Type B pancreatic cell (in vitro differentiated cells): ENCODE measurements around the gene ANKRD13D. TPM values are rescaled to one million over a fixed set of nuclear protein-coding genes. Genes with fewer than 3 reads are reported as not detected.
"Not testable (repeated sequence)": the region's sequence is repeated elsewhere in the genome, so short reads cannot be mapped to it uniquely, and the experiment has no call there.

Experiments
- DNase-seq: peaks from one replicate; pipeline ENCODE4 v3.0.0; 2021; ENCODE audit warnings: mixed read lengths; ENCODE audit not compliant: unreplicated experiment; ENCODE audit errors: extremely low spot score
- H3K27ac Mint-ChIP-seq: 2 replicates; pipeline ENCODE4 v1.8.0; 2021; ENCODE audit warnings: mild to moderate bottlenecking, mixed read lengths
- H3K27me3 Mint-ChIP-seq: 2 replicates; pipeline ENCODE4 v1.8.0; 2021; ENCODE audit warnings: mixed read lengths
- H3K36me3 Mint-ChIP-seq: 2 replicates; pipeline ENCODE4 v1.8.0; 2021; ENCODE audit warnings: mixed read lengths
- H3K4me1 Mint-ChIP-seq: one replicate; pipeline ENCODE4 v1.8.0; 2021; ENCODE audit warnings: mixed read lengths; ENCODE audit not compliant: unreplicated experiment
- H3K4me3 Mint-ChIP-seq: 2 replicates; pipeline ENCODE4 v1.8.0; 2021; ENCODE audit warnings: mild to moderate bottlenecking, mixed read lengths
- H3K9me3 Mint-ChIP-seq: 2 replicates; pipeline ENCODE4 v1.8.0; 2021; ENCODE audit warnings: mixed read lengths
- CTCF ChIP-seq: fragments of 200-600 bp; sonication (generic); conservative IDR thresholded peaks from 2 replicates; pipeline ENCODE4 v1.5.0; 2021; ENCODE audit warnings: antibody characterized with exemption, mild to moderate bottlenecking
- total RNA-seq: library from RNA; stranded (reverse); gene quantifications from 2 replicates; pipeline ENCODE4 v1.2.1, GENCODE V29; 2021; ENCODE audit warnings: low replicate concordance

The ANKRD13D gene
- total RNA-seq, 1 donor from 2014 or later = 70.5 TPM

- Mint-ChIP-seq H3K4me1 (peaks cover 17% of the 10 kb centered on the region), H3K27me3 (peaks cover 3% of the 10 kb centered on the region), H3K9me3 (no peaks in the 10 kb centered on the region), H3K36me3 (no peaks in the 10 kb centered on the region), H3K27ac (peak overlapping the region; percentile 97), H3K4me3 (peak overlapping the region; percentile 98)
- peak; percentile 99 for DNase-seq
- TF ChIP-seq CTCF = peak; percentile 97
Observed at GRCh38 chr11:67317205-67317887, 28.2 kb downstream of the ANKRD13D start.

- no peak for TF ChIP-seq CTCF
- Mint-ChIP-seq H3K27ac (peak overlapping the region; percentile 97), H3K9me3 (no peaks in the 10 kb centered on the region), H3K36me3 (no peaks in the 10 kb centered on the region), H3K4me1 (peaks cover 13% of the 10 kb centered on the region), H3K27me3 (peaks cover 3% of the 10 kb centered on the region), H3K4me3 (peak overlapping the region; percentile 98)
- peak; percentile 73 for DNase-seq
Observed at GRCh38 chr11:67317888-67318555, 28.9 kb downstream of the ANKRD13D start.

- H3K27me3 Mint-ChIP-seq, H3K9me3 Mint-ChIP-seq, DNase-seq, H3K36me3 Mint-ChIP-seq: not testable (repeated sequence)
- Mint-ChIP-seq H3K4me3 (peak overlapping the region; percentile 98), H3K4me1 (peaks cover 13% of the 10 kb centered on the region), H3K27ac (peak overlapping the region; percentile 61)
Observed at GRCh38 chr11:67318876-67319275, 29.8 kb downstream of the ANKRD13D start.

GRCh38 chr11:67320011-67320410 lies 30.9 kb downstream of the ANKRD13D start:
- peaks cover 13% of the 10 kb centered on the region for H3K4me1 Mint-ChIP-seq
- H3K27ac Mint-ChIP-seq = no peak overlapping the region
- peaks cover 3% of the 10 kb centered on the region for H3K27me3 Mint-ChIP-seq
- H3K9me3 Mint-ChIP-seq = no peaks in the 10 kb centered on the region
- TF ChIP-seq CTCF = no peak
- DNase-seq = no peak
- H3K4me3 Mint-ChIP-seq = no peak overlapping the region
- H3K36me3 Mint-ChIP-seq = no peaks in the 10 kb centered on the region

- Mint-ChIP-seq H3K9me3 (no peaks in the 10 kb centered on the region), H3K4me1 (peaks cover 6% of the 10 kb centered on the region), H3K36me3 (no peaks in the 10 kb centered on the region), H3K4me3 (no peak overlapping the region), H3K27me3 (peaks cover 3% of the 10 kb centered on the region), H3K27ac (no peak overlapping the region)
- no peak for TF ChIP-seq CTCF
- no peak for DNase-seq
Observed at GRCh38 chr11:67320691-67321090, 31.6 kb downstream of the ANKRD13D start.

- Mint-ChIP-seq H3K27me3 (peaks cover 3% of the 10 kb centered on the region), H3K36me3 (peaks cover 3% of the 10 kb centered on the region), H3K4me1 (peaks cover 5% of the 10 kb centered on the region), H3K9me3 (no peaks in the 10 kb centered on the region), H3K4me3 (no peak overlapping the region), H3K27ac (no peak overlapping the region)
- TF ChIP-seq CTCF = no peak
- no peak for DNase-seq
Observed at GRCh38 chr11:67321313-67321871, 32.3 kb downstream of the ANKRD13D start.
